Measurements from ENCODE around the gene POLE2. TPM values are rescaled to one million over a fixed set of nuclear protein-coding genes. Genes with fewer than 3 reads are reported as not detected.
A peak's percentile ranks its signal among the peaks of the same experiment; 100 is the strongest.
"Not testable (repeated sequence)": the region's sequence is repeated elsewhere in the genome, so short reads cannot be mapped to it uniquely, and the experiment has no call there.

Gene POLE2
- 4.0 TPM for polyA plus RNA-seq (2013, experiment 1 of 2)
- polyA plus RNA-seq (2013, experiment 2 of 2) = 4.6 TPM

- Histone ChIP-seq H3K4me3 (ENCODE audit: insufficient read depth in 1 of 2, low read depth in 1 of 2, low read length in 2 of 2) (peak within 1 kb of the TSS; percentile 85 to 95), H3K9ac (ENCODE audit: low read length) (peak within 1 kb of the TSS; percentile 86), H3K36me3 (ENCODE audit: control insufficient read depth in 1 of 2, insufficient read depth in 2 of 2, low read depth in 1 of 2, low read length in 2 of 2) (peaks cover 0 to 2% of the 10 kb centered on the region in 2 experiments), H2BK15ac (ENCODE audit: low read depth, poor library complexity, severe bottlenecking) (peak within 1 kb of the TSS; percentile 92), H2AFZ (ENCODE audit: low read depth, low read length) (peak within 1 kb of the TSS; percentile 95), H3K4me2 (ENCODE audit: low read length, poor library complexity, severe bottlenecking) (peak within 1 kb of the TSS; percentile 66), H3K27me3 (ENCODE audit: control insufficient read depth in 1 of 2, insufficient read depth in 1 of 2, low read length in 2 of 2) (no peaks in the 10 kb centered on the region), H2BK120ac (ENCODE audit: low read depth, low read length) (peak within 1 kb of the TSS; percentile 85), H3K14ac (ENCODE audit: low read length in 2 of 2) (peak within 1 kb of the TSS in 1 of 2 experiments; percentile 91), H3K27ac (ENCODE audit: low read length, poor library complexity, severe bottlenecking) (no peak within 1 kb of the TSS), H3K18ac (ENCODE audit: low read depth in 1 of 2, low read length in 2 of 2) (peak within 1 kb of the TSS; percentile 89 to 95), H2BK12ac (ENCODE audit: low read length in 2 of 2) (peak within 1 kb of the TSS; percentile 18 to 82), H3K79me1 (replicated peaks; ENCODE audit: low read length, poor library complexity, severe bottlenecking) (peaks cover 10% of the 10 kb centered on the region), H3K9me3 (ENCODE audit: control insufficient read depth, low read length) (no peaks in the 10 kb centered on the region), H3K4me1 (ENCODE audit: control insufficient read depth, insufficient read depth, low read depth, low read length) (peaks cover 6% of the 10 kb centered on the region), H3K4ac (ENCODE audit: low read depth in 1 of 2, low read length in 2 of 2) (peak within 1 kb of the TSS; percentile 73 to 83), H2AK5ac (ENCODE audit: low read length, severe bottlenecking) (no peak within 1 kb of the TSS), H2BK5ac (ENCODE audit: low read depth, low read length, poor library complexity, severe bottlenecking) (no peak within 1 kb of the TSS), H3K23ac (ENCODE audit: low read length in 2 of 2) (peak within 1 kb of the TSS in 1 of 2 experiments; percentile 66), H4K8ac (ENCODE audit: low read length) (peak within 1 kb of the TSS; percentile 97), H4K91ac (ENCODE audit: low read length) (peak within 1 kb of the TSS; percentile 97)
- 7% methylated on average over 67 of the region's 67 CpGs for WGBS
- DNase-seq = peak; percentile 75
Measured at GRCh38 chr14:49687942-49688700, at the start of gene POLE2. POLE2 (minus strand) TSS chr14:49688214; CDS start chr14:49688203, 11 bp downstream.

DNA sequence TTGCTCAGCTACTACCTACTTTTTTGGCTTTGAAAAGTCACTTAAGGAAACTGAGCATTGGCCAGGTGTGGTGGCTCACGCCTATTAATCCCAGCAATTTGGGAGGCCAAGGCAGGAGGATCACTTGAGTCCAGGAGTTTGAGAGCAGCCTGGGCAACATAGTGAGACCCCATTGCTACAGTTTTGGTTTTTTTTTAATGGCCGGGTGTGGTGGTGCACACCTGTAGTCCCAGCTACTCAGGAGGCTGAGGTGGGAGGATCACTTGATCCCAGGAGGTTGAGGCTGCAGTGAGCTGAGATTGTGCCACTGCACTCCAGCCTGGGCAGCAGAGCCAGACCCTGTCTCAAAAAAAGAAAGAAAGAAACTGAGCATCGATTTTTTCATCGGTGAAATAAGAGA, 47.7 kb upstream of the POLE2 start:
- not testable (repeated sequence) for H3K4me1 ChIP-seq (ENCODE audit: control insufficient read depth, insufficient read depth, low read depth, low read length); H3K4me2 ChIP-seq (ENCODE audit: low read length, poor library complexity, severe bottlenecking); H3K79me1 ChIP-seq (replicated peaks; ENCODE audit: low read length, poor library complexity, severe bottlenecking); H3K18ac ChIP-seq (ENCODE audit: low read depth in 1 of 2, low read length in 2 of 2); DNase-seq; H3K14ac ChIP-seq (ENCODE audit: low read length in 2 of 2); H3K4me3 ChIP-seq (ENCODE audit: insufficient read depth in 1 of 2, low read depth in 1 of 2, low read length in 2 of 2); H2AK5ac ChIP-seq (ENCODE audit: low read length, severe bottlenecking); H2AFZ ChIP-seq (ENCODE audit: low read depth, low read length); H2BK12ac ChIP-seq (ENCODE audit: low read length in 2 of 2); H3K9me3 ChIP-seq (ENCODE audit: control insufficient read depth, low read length); H3K9ac ChIP-seq (ENCODE audit: low read length); H4K8ac ChIP-seq (ENCODE audit: low read length); H3K27ac ChIP-seq (ENCODE audit: low read length, poor library complexity, severe bottlenecking); H2BK15ac ChIP-seq (ENCODE audit: low read depth, poor library complexity, severe bottlenecking); H3K27me3 ChIP-seq (ENCODE audit: control insufficient read depth in 1 of 2, insufficient read depth in 1 of 2, low read length in 2 of 2); H3K23ac ChIP-seq (ENCODE audit: low read length in 2 of 2); H4K91ac ChIP-seq (ENCODE audit: low read length); H3K4ac ChIP-seq (ENCODE audit: low read depth in 1 of 2, low read length in 2 of 2); H2BK120ac ChIP-seq (ENCODE audit: low read depth, low read length); H2BK5ac ChIP-seq (ENCODE audit: low read depth, low read length, poor library complexity, severe bottlenecking)
- WGBS = 87% methylated on average over 4 of the region's 4 CpGs
- peaks cover 0 to 39% of the 10 kb centered on the region in 2 experiments for H3K36me3 ChIP-seq (ENCODE audit: control insufficient read depth in 1 of 2, insufficient read depth in 2 of 2, low read depth in 1 of 2, low read length in 2 of 2)

DNA sequence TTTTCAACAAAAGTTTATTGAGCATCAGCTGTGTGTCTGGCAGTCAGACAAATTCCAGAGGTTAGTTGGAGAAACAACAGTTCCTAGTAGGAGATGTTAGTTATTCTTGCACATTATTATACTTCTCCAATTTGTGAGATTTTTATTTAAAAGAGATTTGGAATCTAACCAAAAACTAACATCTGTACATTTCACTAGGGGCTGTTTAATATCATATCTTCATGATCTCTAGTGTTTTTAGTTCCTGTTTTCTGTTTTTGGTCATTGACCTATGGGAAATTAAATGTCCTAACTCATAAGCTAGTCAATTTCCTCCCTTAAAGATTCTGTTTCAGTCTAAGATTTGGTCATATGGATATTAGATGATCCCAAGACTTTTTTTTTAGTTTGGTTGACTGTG, 45.8 kb upstream of the POLE2 start:
- no peak for DNase-seq

GRCh38 chr14:49732896-49733295, 44.9 kb upstream of the POLE2 start:
- H3K9ac ChIP-seq (ENCODE audit: low read length) = no peak overlapping the region
- H3K4me3 ChIP-seq (ENCODE audit: insufficient read depth in 1 of 2, low read depth in 1 of 2, low read length in 2 of 2) = no peak overlapping the region
- H2BK120ac ChIP-seq (ENCODE audit: low read depth, low read length) = no peak overlapping the region
- no peak overlapping the region for H2AFZ ChIP-seq (ENCODE audit: low read depth, low read length)
- no peaks in the 10 kb centered on the region for H3K27me3 ChIP-seq (ENCODE audit: control insufficient read depth in 1 of 2, insufficient read depth in 1 of 2, low read length in 2 of 2)
- no peak overlapping the region for H2BK15ac ChIP-seq (ENCODE audit: low read depth, poor library complexity, severe bottlenecking)
- H2BK5ac ChIP-seq (ENCODE audit: low read depth, low read length, poor library complexity, severe bottlenecking) = no peak overlapping the region
- no peaks in the 10 kb centered on the region for H3K4me1 ChIP-seq (ENCODE audit: control insufficient read depth, insufficient read depth, low read depth, low read length)
- H3K79me1 ChIP-seq (replicated peaks; ENCODE audit: low read length, poor library complexity, severe bottlenecking) = no peaks in the 10 kb centered on the region
- no peak overlapping the region for H3K4ac ChIP-seq (ENCODE audit: low read depth in 1 of 2, low read length in 2 of 2)
- H3K23ac ChIP-seq (ENCODE audit: low read length in 2 of 2) = no peak overlapping the region
- peaks cover 0 to 50% of the 10 kb centered on the region in 2 experiments for H3K36me3 ChIP-seq (ENCODE audit: control insufficient read depth in 1 of 2, insufficient read depth in 2 of 2, low read depth in 1 of 2, low read length in 2 of 2)
- H3K18ac ChIP-seq (ENCODE audit: low read depth in 1 of 2, low read length in 2 of 2) = no peak overlapping the region
- H3K4me2 ChIP-seq (ENCODE audit: low read length, poor library complexity, severe bottlenecking) = no peak overlapping the region
- no peak overlapping the region for H2AK5ac ChIP-seq (ENCODE audit: low read length, severe bottlenecking)
- H3K14ac ChIP-seq (ENCODE audit: low read length in 2 of 2) = no peak overlapping the region
- no peak overlapping the region for H2BK12ac ChIP-seq (ENCODE audit: low read length in 2 of 2)
- WGBS = 98% methylated on average over 2 of the region's 3 CpGs
- no peak overlapping the region for H4K8ac ChIP-seq (ENCODE audit: low read length)
- DNase-seq = no peak
- H4K91ac ChIP-seq (ENCODE audit: low read length) = no peak overlapping the region
- no peaks in the 10 kb centered on the region for H3K9me3 ChIP-seq (ENCODE audit: control insufficient read depth, low read length)
- no peak overlapping the region for H3K27ac ChIP-seq (ENCODE audit: low read length, poor library complexity, severe bottlenecking)

More for the DNA sequence above, 45.8 kb upstream of the POLE2 start:
- Histone ChIP-seq H3K79me1 (replicated peaks; ENCODE audit: low read length, poor library complexity, severe bottlenecking) (no peaks in the 10 kb centered on the region), H2BK15ac (ENCODE audit: low read depth, poor library complexity, severe bottlenecking) (no peak overlapping the region), H4K91ac (ENCODE audit: low read length) (no peak overlapping the region), H3K4ac (ENCODE audit: low read depth in 1 of 2, low read length in 2 of 2) (no peak overlapping the region), H2BK12ac (ENCODE audit: low read length in 2 of 2) (no peak overlapping the region), H2AFZ (ENCODE audit: low read depth, low read length) (no peak overlapping the region), H3K14ac (ENCODE audit: low read length in 2 of 2) (no peak overlapping the region), H3K36me3 (ENCODE audit: control insufficient read depth in 1 of 2, insufficient read depth in 2 of 2, low read depth in 1 of 2, low read length in 2 of 2) (peaks cover 0 to 47% of the 10 kb centered on the region in 2 experiments), H3K4me1 (ENCODE audit: control insufficient read depth, insufficient read depth, low read depth, low read length) (no peaks in the 10 kb centered on the region), H3K4me3 (ENCODE audit: insufficient read depth in 1 of 2, low read depth in 1 of 2, low read length in 2 of 2) (no peak overlapping the region), H3K4me2 (ENCODE audit: low read length, poor library complexity, severe bottlenecking) (no peak overlapping the region), H3K9me3 (ENCODE audit: control insufficient read depth, low read length) (no peaks in the 10 kb centered on the region), H2BK120ac (ENCODE audit: low read depth, low read length) (no peak overlapping the region), H2AK5ac (ENCODE audit: low read length, severe bottlenecking) (no peak overlapping the region), H3K27me3 (ENCODE audit: control insufficient read depth in 1 of 2, insufficient read depth in 1 of 2, low read length in 2 of 2) (no peaks in the 10 kb centered on the region), H4K8ac (ENCODE audit: low read length) (no peak overlapping the region), H3K9ac (ENCODE audit: low read length) (no peak overlapping the region), H3K27ac (ENCODE audit: low read length, poor library complexity, severe bottlenecking) (no peak overlapping the region), H3K18ac (ENCODE audit: low read depth in 1 of 2, low read length in 2 of 2) (no peak overlapping the region), H3K23ac (ENCODE audit: low read length in 2 of 2) (no peak overlapping the region), H2BK5ac (ENCODE audit: low read depth, low read length, poor library complexity, severe bottlenecking) (no peak overlapping the region)

Data from mesenchymal stem cell (in vitro differentiated cells and primary cell).